Measurements from ENCODE around the gene SYK.

GRCh38 chr9:90858457-90858901 lies 56.9 kb downstream of the SYK start:
- TF ChIP-seq CTCF (IDR thresholded peaks at IDR 0.05) = no peak
- TF ChIP-seq POLR2A (IDR thresholded peaks at IDR 0.05) = no peak
